Activated CD4-positive, CD25-positive, alpha-beta regulatory T cell treated with anti-CD3 and anti-CD28 coated beads, Interleukin-2, amount 50 U/mL, for 24 hours (primary cell): ENCODE measurements around the gene SMIM9.
"Not testable (repeated sequence)": the region's sequence is repeated elsewhere in the genome, so short reads cannot be mapped to it uniquely, and the experiment has no call there.

Experiments used
- ATAC-seq, 2 donors: fragments of 150-1000 bp; cut with Tn5 transposase; one replicate each; pipeline ENCODE4 v1.10.0; 2021; ENCODE audit warnings: mild to moderate bottlenecking in 1 of 2, moderate library complexity in 1 of 2

SMIM9 gene

GRCh38 chrX:154834562-154834961 is at the start of gene SMIM9:
Gene SMIM9, minus strand, starts transcription at chrX:154834662. Its CDS starts 3,806 bp downstream, at chrX:154830856.
- no peak for ATAC-seq

GRCh38 chrX:154884069-154884468 is 49.6 kb upstream of the SMIM9 start:
- peak; percentile 30 to 50 for ATAC-seq

GRCh38 chrX:154873329-154873728 is 38.9 kb upstream of the SMIM9 start:
- no peak for ATAC-seq

GRCh38 chrX:154868522-154868921 is 34.1 kb upstream of the SMIM9 start:
- not testable (repeated sequence) for ATAC-seq

DNA sequence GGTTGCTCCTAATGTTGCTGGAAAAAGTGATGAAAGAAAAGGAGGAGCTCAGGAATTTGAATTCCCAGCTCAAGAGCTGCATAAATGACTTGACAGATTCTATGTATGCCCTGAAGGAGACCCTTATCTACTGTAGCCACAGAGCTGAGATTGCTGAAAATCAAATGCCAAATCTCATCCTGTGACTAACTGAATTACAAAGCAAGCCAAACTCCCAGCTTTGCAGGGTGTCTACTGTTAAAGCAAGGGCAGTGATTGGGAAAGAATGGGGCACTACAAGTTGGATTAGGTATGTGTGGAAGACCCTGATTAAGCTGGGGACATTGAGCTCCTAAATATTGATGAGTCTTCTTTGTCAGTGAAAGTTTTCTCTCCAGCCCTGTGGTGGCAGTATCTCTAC is 20.8 kb upstream of the SMIM9 start:
- ATAC-seq, result no peak

- ATAC-seq, result no peak
Measured at GRCh38 chrX:154850957-154851611, 16.6 kb upstream of the SMIM9 start.

DNA sequence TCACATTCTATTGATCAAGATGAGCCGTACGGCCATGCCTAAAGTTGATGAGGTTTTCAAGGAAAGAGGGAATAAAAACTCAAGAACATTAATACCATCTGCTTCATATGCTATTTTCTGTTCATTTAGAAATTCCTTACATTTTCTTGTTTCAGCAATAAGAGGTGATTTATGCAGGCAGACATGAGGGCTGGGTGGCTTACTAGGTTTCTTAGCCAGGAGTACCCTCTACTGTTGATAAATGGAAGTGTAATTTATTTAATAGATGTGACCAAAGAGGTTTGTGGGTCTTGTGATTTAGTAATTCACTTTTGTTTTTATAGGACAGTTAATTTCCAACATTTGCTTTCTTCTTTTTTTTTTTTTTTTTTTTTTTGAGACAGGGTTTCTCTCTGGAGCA is 6.4 kb upstream of the SMIM9 start:
- ATAC-seq, result peak in 1 of 2 donors; percentile 30

- no peak for ATAC-seq
Measured at GRCh38 chrX:154836163-154836562, 1.7 kb upstream of the SMIM9 start.

DNA sequence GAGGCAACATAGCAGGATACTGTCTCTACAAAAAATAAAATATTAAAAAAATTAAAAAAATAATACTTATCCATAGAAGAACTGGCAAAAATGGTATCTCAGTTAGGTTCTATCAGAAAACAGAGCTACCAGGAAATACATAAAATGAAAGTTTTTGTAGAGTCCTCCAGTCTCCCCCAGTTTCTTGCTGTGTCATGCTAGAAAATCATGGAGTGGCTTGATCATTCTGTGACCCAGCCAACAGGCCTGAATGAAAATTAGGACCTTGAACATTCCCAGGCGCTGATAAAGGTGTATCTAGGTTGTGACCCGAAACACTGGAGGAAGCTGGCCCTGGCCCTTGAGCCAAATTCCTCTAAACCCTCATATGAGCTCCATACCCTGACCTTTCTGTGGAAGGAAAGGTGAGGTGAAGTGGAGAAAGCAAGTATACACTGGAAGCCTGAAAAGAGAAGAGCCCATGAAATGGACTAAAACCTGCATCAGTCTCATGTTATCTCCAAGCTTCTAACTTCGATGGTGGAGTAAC is 652 bp downstream of the SMIM9 start:
- ATAC-seq, result no peak

DNA sequence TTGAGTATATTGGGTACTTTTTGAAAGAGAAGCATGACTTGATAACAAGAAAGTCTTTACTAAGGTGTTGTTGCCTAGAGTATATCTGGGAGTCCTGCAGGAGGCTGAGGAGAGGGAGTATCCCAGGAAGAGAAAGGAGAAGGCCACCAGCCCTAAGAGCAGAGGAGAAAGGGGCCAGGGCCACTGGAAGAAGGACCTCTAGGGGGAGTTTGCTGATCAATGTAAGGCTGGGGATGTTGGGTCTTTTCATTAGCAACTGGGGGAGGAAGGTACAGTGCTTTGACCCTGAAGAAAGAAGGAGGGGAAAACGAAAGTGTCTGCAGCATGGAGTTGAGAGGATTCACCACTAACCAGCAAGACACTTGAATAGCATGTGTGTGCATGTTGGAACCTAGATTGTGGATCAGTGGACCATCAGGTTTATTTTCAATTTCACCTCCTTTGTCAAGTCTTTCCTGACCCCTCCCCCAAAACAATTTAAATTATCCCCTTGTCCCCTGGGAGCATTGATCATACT is 4.5 kb downstream of the SMIM9 start:
- ATAC-seq, result no peak

GRCh38 chrX:154829134-154829533 is 5.3 kb downstream of the SMIM9 start:
- no peak for ATAC-seq

DNA sequence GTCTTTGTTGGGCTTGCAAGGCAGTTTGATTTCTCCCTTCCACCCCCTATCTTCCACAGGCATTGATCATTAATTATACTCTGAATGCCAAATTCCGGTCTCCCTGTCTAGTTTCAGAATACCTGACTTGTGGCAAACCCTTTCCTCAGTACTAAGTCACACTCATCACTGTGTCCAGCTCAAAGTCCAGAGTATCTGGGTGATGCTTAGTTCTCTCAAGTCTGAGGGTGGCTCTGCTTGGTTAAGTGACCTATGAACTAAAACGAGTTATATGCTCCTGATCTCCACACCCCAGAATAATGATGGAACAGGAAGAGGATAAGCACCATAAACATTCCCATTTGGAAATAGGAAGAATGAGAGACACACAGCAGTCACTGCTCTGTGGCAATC is 6.5 kb downstream of the SMIM9 start:
- peak in 1 of 2 donors; percentile 7 for ATAC-seq

GRCh38 chrX:154827194-154828015 is 7.1 kb downstream of the SMIM9 start:
- peak; percentile 83 to 87 for ATAC-seq

DNA sequence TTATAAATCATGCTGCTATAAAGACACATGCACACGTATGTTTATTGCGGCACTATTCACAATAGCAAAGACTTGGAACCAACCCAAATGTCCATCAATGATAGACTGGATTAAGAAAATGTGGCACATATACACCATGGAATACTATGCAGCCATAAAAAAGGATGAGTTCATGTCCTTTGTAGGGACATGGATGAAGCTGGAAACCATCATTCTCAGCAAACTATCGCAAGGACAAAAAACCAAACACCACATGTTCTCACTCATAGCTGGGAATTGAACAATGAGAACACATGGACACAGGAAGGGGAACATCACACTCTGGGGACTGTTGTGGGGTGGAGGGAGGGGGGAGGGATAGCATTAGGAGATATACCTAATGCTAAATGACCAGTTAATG is 8.9 kb downstream of the SMIM9 start:
- not testable (repeated sequence) for ATAC-seq

DNA sequence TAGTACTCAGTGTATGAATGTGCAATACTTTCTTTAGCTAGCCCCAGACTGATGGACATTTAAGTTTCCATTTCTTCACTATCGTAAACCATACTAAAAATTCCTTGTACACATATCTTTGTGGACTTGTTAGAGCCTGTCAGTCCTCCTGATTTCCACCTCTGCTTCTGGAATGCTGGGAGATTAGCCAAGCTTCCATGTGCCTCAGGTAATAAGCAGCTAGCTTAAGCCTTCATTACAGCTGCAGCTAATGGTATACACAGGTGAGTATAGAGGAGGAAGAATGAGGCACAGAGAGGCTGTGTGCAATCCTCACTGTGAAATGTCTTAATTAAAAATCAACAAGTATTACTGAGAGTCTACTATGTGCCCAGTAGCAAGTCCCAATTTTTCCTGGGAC is 9.8 kb downstream of the SMIM9 start:
- no peak for ATAC-seq

- ATAC-seq, result no peak
Measured at GRCh38 chrX:154822029-154822428, 12.4 kb downstream of the SMIM9 start.

DNA sequence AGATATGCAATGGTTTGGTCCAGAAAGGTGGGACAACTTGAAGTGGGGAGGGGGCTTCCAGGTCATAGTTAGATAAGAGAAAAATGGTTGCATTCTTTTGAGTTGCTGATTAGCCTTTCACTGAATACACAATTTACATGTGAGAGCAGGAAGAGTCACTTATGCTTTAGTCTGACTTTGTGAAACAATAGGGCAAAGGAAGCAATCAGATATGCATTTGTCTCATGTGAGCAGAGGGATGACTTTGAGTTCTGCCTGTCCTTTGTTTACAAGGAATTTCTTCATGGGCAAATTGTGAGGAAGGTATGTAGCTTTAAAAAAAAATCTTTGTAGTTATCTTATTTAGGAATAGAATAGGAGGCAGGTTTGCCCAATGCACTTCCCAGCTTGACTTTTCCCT is 12.9 kb downstream of the SMIM9 start:
- ATAC-seq, result no peak

- ATAC-seq, result no peak
Measured at GRCh38 chrX:154819771-154820341, 14.6 kb downstream of the SMIM9 start.

DNA sequence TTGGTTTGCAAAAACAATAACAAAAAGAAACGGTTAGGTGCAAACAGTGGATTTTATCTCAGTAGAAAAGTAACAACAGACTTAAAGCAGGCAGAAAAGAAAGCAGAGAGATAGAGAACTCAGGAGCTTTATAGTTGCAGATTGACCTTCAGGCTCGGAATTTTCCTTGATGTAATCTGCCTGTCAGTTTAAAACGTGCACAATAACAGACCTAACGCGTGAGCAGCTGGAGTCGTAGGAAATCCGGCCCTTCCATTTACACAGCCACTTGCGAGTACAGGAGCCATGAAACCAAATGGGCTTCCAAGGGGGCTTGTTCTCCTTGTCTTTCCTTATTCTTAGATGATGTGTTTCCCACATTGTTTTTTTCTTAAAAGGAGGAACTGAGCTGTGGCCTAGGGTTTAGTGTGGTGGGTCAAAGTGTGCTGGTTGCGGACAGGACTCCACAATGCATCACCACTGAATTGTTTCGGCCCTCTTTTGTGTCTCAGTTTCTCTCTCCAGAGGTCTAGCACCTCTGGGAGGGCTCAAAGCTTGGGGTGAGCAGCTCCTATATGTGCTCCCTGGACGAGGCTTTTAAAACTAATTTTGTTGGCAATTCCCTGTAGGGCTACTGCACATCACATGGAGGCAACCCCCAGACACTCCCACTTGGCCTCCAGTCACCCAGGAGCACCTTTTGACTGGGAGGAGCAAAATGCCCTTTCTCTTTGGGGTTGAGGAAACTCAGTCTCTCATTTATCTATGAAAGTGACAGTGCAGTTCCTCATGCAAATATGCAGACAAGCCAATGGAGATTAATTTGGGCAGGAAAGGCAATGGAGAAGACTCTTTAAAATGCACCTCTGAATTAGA is 15.3 kb downstream of the SMIM9 start:
- ATAC-seq, result no peak

DNA sequence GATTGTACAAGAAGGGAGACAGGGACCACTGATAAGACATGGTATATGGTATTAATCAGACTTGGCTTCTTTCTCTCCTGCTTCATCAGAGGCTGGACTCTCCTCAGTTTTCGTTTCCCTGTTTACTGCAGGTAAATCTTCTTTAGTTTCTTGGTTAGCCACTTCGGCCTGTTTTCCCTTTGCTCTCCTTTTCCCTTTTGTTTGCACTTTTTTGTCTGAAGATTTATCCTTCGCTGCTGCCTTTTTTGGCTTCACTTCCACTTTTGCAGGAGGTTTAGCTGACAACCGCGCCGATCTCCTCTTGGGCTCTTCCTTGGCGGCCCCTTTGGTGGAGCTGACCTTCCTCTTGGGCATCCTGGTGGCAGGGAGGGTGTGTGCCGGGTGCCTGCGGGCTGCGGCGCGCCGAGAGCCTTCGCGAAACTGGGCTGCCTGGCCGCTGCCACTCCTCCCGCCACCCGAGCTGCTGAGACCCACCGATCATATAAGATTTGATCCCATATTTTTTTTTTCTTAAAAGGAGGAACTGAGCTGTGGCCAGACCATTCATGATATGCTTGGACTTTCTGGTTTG is 17.3 kb downstream of the SMIM9 start:
- ATAC-seq, result not testable (repeated sequence)

GRCh38 chrX:154816326-154816898 is 18.1 kb downstream of the SMIM9 start:
- not testable (repeated sequence) for ATAC-seq
